ENCODE results near the gene C3orf62. TPM values are rescaled to one million over a fixed set of nuclear protein-coding genes. Genes with fewer than 3 reads are reported as not detected.

Gene C3orf62
- 10 to 100 TPM in 1 of 4 donors, 1 to 10 TPM in 3; 4.5 to 11.1 (median 6.0) TPM for polyA plus RNA-seq
- long read RNA-seq, donor 1 = 0 reads
- long read RNA-seq, donor 2, full-length matches to known transcripts = 1 of 1 reads
- long read RNA-seq, donor 2, partial matches to known transcripts = 0 of 1 reads
- long read RNA-seq, donor 2, other reads (novel, unspliced or antisense) = 0 of 1 reads
- long read RNA-seq, donor 3, full-length matches to known transcripts = 2 of 2 reads
- long read RNA-seq, donor 3, partial matches to known transcripts = 0 of 2 reads
- long read RNA-seq, donor 3, other reads (novel, unspliced or antisense) = 0 of 2 reads
- long read RNA-seq, donor 4 = 0 reads
- long read RNA-seq, donor 5, full-length matches to known transcripts = 1 of 1 reads
- long read RNA-seq, donor 5, partial matches to known transcripts = 0 of 1 reads
- long read RNA-seq, donor 5, other reads (novel, unspliced or antisense) = 0 of 1 reads
- long read RNA-seq, donor 6, full-length matches to known transcripts = 2 of 2 reads
- long read RNA-seq, donor 6, partial matches to known transcripts = 0 of 2 reads
- long read RNA-seq, donor 6, other reads (novel, unspliced or antisense) = 0 of 2 reads
- long read RNA-seq, donor 7 = 0 reads
- long read RNA-seq, donor 8 = 0 reads
- long read RNA-seq, donor 9, full-length matches to known transcripts = 1 of 1 reads
- long read RNA-seq, donor 9, partial matches to known transcripts = 0 of 1 reads
- long read RNA-seq, donor 9, other reads (novel, unspliced or antisense) = 0 of 1 reads
- long read RNA-seq, donor 10, full-length matches to known transcripts = 4 of 4 reads
- long read RNA-seq, donor 10, partial matches to known transcripts = 0 of 4 reads
- long read RNA-seq, donor 10, other reads (novel, unspliced or antisense) = 0 of 4 reads

GRCh38 chr3:49276475-49277382 is at the start of gene C3orf62:
TSS of gene C3orf62 (minus strand) at chr3:49277232. CDS start at chr3:49276872, 360 bp downstream.
- DNase-seq = peak; percentile 79 to 86
- Histone ChIP-seq H3K4me1 (ENCODE audit: control insufficient read depth in 3 of 3, insufficient read depth in 2 of 3, low read depth in 1 of 3, low read length in 2 of 3) (peaks cover 2 to 30% (median 8%) of the 10 kb centered on the region in 3 donors), H3K27ac (ENCODE audit: low read depth in 1 of 3, low read length in 2 of 3) (peak within 1 kb of the TSS; percentile 64 to 98 (median 90)), H3K36me3 (ENCODE audit: control insufficient read depth in 3 of 3, insufficient read depth in 2 of 3, low read depth in 1 of 3, low read length in 3 of 3) (peaks cover 2 to 32% (median 9%) of the 10 kb centered on the region in 3 donors), H3K27me3 (ENCODE audit: control insufficient read depth in 3 of 3, insufficient read depth in 3 of 3, low read length in 3 of 3) (no peaks in the 10 kb centered on the region), H3K4me3 (ENCODE audit: low read depth in 1 of 3, low read length in 3 of 3) (peak within 1 kb of the TSS; percentile 41 to 61 (median 57)), H3K9me3 (ENCODE audit: control insufficient read depth in 2 of 2, insufficient read depth in 1 of 2, low read depth in 1 of 2, low read length in 1 of 2) (no peaks in the 10 kb centered on the region)
- FAIRE-seq = no peak
- WGBS, 3 donors = 2 to 4% (median 4%) methylated on average over 46 to 51 of the region's 51 CpGs

- Histone ChIP-seq H3K36me3 (ENCODE audit: control insufficient read depth in 3 of 3, insufficient read depth in 2 of 3, low read depth in 1 of 3, low read length in 3 of 3) (peaks cover 12 to 72% (median 20%) of the 10 kb centered on the region in 3 donors), H3K4me3 (ENCODE audit: low read depth in 1 of 3, low read length in 3 of 3) (no peak overlapping the region), H3K9me3 (ENCODE audit: control insufficient read depth in 2 of 2, insufficient read depth in 1 of 2, low read depth in 1 of 2, low read length in 1 of 2) (no peaks in the 10 kb centered on the region), H3K4me1 (ENCODE audit: control insufficient read depth in 3 of 3, insufficient read depth in 2 of 3, low read depth in 1 of 3, low read length in 2 of 3) (no peaks in the 10 kb centered on the region), H3K27ac (ENCODE audit: low read depth in 1 of 3, low read length in 2 of 3) (no peak overlapping the region), H3K27me3 (ENCODE audit: control insufficient read depth in 3 of 3, insufficient read depth in 3 of 3, low read length in 3 of 3) (no peaks in the 10 kb centered on the region)
- FAIRE-seq = no peak
- DNase-seq = no peak
- 95 to 97% (median 96%) methylated on average over 7 of the region's 7 CpGs for WGBS, 3 donors
Observed at GRCh38 chr3:49324768-49325167, 47.7 kb upstream of the C3orf62 start.

- Histone ChIP-seq H3K36me3 (ENCODE audit: control insufficient read depth in 3 of 3, insufficient read depth in 2 of 3, low read depth in 1 of 3, low read length in 3 of 3) (peaks cover 19 to 76% (median 24%) of the 10 kb centered on the region in 3 donors), H3K4me1 (ENCODE audit: control insufficient read depth in 3 of 3, insufficient read depth in 2 of 3, low read depth in 1 of 3, low read length in 2 of 3) (no peaks in the 10 kb centered on the region), H3K9me3 (ENCODE audit: control insufficient read depth in 2 of 2, insufficient read depth in 1 of 2, low read depth in 1 of 2, low read length in 1 of 2) (no peaks in the 10 kb centered on the region), H3K27me3 (ENCODE audit: control insufficient read depth in 3 of 3, insufficient read depth in 3 of 3, low read length in 3 of 3) (no peaks in the 10 kb centered on the region), H3K27ac (ENCODE audit: low read depth in 1 of 3, low read length in 2 of 3) (no peak overlapping the region), H3K4me3 (ENCODE audit: low read depth in 1 of 3, low read length in 3 of 3) (no peak overlapping the region)
- 91 to 97% (median 96%) methylated on average over 16 of the region's 16 CpGs for WGBS, 3 donors
- FAIRE-seq = no peak
- DNase-seq = no peak
Observed at GRCh38 chr3:49316696-49317457, 39.8 kb upstream of the C3orf62 start.

- H3K4me3 ChIP-seq (ENCODE audit: low read depth in 1 of 3, low read length in 3 of 3) = no peak overlapping the region
- no peak overlapping the region for H3K27ac ChIP-seq (ENCODE audit: low read depth in 1 of 3, low read length in 2 of 3)
- no peaks in the 10 kb centered on the region for H3K27me3 ChIP-seq (ENCODE audit: control insufficient read depth in 3 of 3, insufficient read depth in 3 of 3, low read length in 3 of 3)
- DNase-seq = no peak
- no peaks in the 10 kb centered on the region for H3K4me1 ChIP-seq (ENCODE audit: control insufficient read depth in 3 of 3, insufficient read depth in 2 of 3, low read depth in 1 of 3, low read length in 2 of 3)
- peaks cover 19 to 80% (median 22%) of the 10 kb centered on the region in 3 donors for H3K36me3 ChIP-seq (ENCODE audit: control insufficient read depth in 3 of 3, insufficient read depth in 2 of 3, low read depth in 1 of 3, low read length in 3 of 3)
- 92 to 100% (median 95%) methylated on average over 1 of the region's 1 CpG for WGBS, 3 donors
- FAIRE-seq = no peak
- H3K9me3 ChIP-seq (ENCODE audit: control insufficient read depth in 2 of 2, insufficient read depth in 1 of 2, low read depth in 1 of 2, low read length in 1 of 2) = no peaks in the 10 kb centered on the region
Observed at GRCh38 chr3:49313896-49314688, 37.1 kb upstream of the C3orf62 start.

GRCh38 chr3:49311283-49311682 is 34.3 kb upstream of the C3orf62 start:
- FAIRE-seq (no peak), DNase-seq (no peak)
- H3K9me3 ChIP-seq (ENCODE audit: control insufficient read depth in 2 of 2, insufficient read depth in 1 of 2, low read depth in 1 of 2, low read length in 1 of 2) = no peaks in the 10 kb centered on the region
- H3K4me3 ChIP-seq (ENCODE audit: low read depth in 1 of 3, low read length in 3 of 3) = no peak overlapping the region
- H3K36me3 ChIP-seq (ENCODE audit: control insufficient read depth in 3 of 3, insufficient read depth in 2 of 3, low read depth in 1 of 3, low read length in 3 of 3) = peaks cover 12 to 72% (median 19%) of the 10 kb centered on the region in 3 donors
- no peaks in the 10 kb centered on the region for H3K27me3 ChIP-seq (ENCODE audit: control insufficient read depth in 3 of 3, insufficient read depth in 3 of 3, low read length in 3 of 3)
- WGBS, 3 donors = 93 to 97% (median 95%) methylated on average over 3 of the region's 3 CpGs
- H3K27ac ChIP-seq (ENCODE audit: low read depth in 1 of 3, low read length in 2 of 3) = no peak overlapping the region
- H3K4me1 ChIP-seq (ENCODE audit: control insufficient read depth in 3 of 3, insufficient read depth in 2 of 3, low read depth in 1 of 3, low read length in 2 of 3) = no peaks in the 10 kb centered on the region

- Histone ChIP-seq H3K4me3 (ENCODE audit: low read depth in 1 of 3, low read length in 3 of 3) (no peak overlapping the region), H3K27me3 (ENCODE audit: control insufficient read depth in 3 of 3, insufficient read depth in 3 of 3, low read length in 3 of 3) (no peaks in the 10 kb centered on the region), H3K36me3 (ENCODE audit: control insufficient read depth in 3 of 3, insufficient read depth in 2 of 3, low read depth in 1 of 3, low read length in 3 of 3) (peaks cover 15 to 74% (median 22%) of the 10 kb centered on the region in 3 donors), H3K4me1 (ENCODE audit: control insufficient read depth in 3 of 3, insufficient read depth in 2 of 3, low read depth in 1 of 3, low read length in 2 of 3) (no peaks in the 10 kb centered on the region), H3K27ac (ENCODE audit: low read depth in 1 of 3, low read length in 2 of 3) (no peak overlapping the region), H3K9me3 (ENCODE audit: control insufficient read depth in 2 of 2, insufficient read depth in 1 of 2, low read depth in 1 of 2, low read length in 1 of 2) (no peaks in the 10 kb centered on the region)
- no peak for FAIRE-seq
- WGBS, 3 donors = 97 to 100% (median 100%) methylated on average over 1 of the region's 1 CpG
- DNase-seq = no peak
Observed at GRCh38 chr3:49310677-49311076, 33.6 kb upstream of the C3orf62 start.

GRCh38 chr3:49305608-49306007 is 28.6 kb upstream of the C3orf62 start:
- WGBS, 3 donors = 83 to 95% (median 90%) methylated on average over 5 of the region's 5 CpGs

More at GRCh38 chr3:49305608-49306007, 28.6 kb upstream of the C3orf62 start:
- H3K27ac ChIP-seq (ENCODE audit: low read depth in 1 of 3, low read length in 2 of 3) = no peak overlapping the region
- DNase-seq = no peak
- H3K4me1 ChIP-seq (ENCODE audit: control insufficient read depth in 3 of 3, insufficient read depth in 2 of 3, low read depth in 1 of 3, low read length in 2 of 3) = no peaks in the 10 kb centered on the region
- H3K27me3 ChIP-seq (ENCODE audit: control insufficient read depth in 3 of 3, insufficient read depth in 3 of 3, low read length in 3 of 3) = no peaks in the 10 kb centered on the region
- H3K9me3 ChIP-seq (ENCODE audit: control insufficient read depth in 2 of 2, insufficient read depth in 1 of 2, low read depth in 1 of 2, low read length in 1 of 2) = no peaks in the 10 kb centered on the region
- FAIRE-seq = no peak
- H3K4me3 ChIP-seq (ENCODE audit: low read depth in 1 of 3, low read length in 3 of 3) = no peak overlapping the region
- peaks cover 21 to 77% (median 27%) of the 10 kb centered on the region in 3 donors for H3K36me3 ChIP-seq (ENCODE audit: control insufficient read depth in 3 of 3, insufficient read depth in 2 of 3, low read depth in 1 of 3, low read length in 3 of 3)
